ENCODE measurements around the gene ZEB2.

Gene ZEB2

GRCh38 chr2:144512891-144513351, 7.0 kb downstream of the ZEB2 start:
- DNase-seq (ENCODE audit: low spot score): no peak

GRCh38 chr2:144512470-144512869, 7.4 kb downstream of the ZEB2 start:
- DNase-seq (ENCODE audit: low spot score): no peak

GRCh38 chr2:144511937-144512336, 8.0 kb downstream of the ZEB2 start:
- no peak for DNase-seq (ENCODE audit: low spot score)

GRCh38 chr2:144511226-144511810, 8.6 kb downstream of the ZEB2 start:
- no peak for DNase-seq (ENCODE audit: low spot score)

GRCh38 chr2:144510294-144510991, 9.5 kb downstream of the ZEB2 start:
- DNase-seq (ENCODE audit: low spot score): peak; percentile 43

- no peak for DNase-seq (ENCODE audit: low spot score)
These were observed 10.1 kb downstream of the ZEB2 start for GRCh38 chr2:144509879-144510221.

GRCh38 chr2:144509001-144509878, 10.7 kb downstream of the ZEB2 start:
- no peak for DNase-seq (ENCODE audit: low spot score)

- DNase-seq (ENCODE audit: low spot score): no peak
These were observed 11.6 kb downstream of the ZEB2 start for GRCh38 chr2:144508172-144508851.

GRCh38 chr2:144507441-144508171, 12.3 kb downstream of the ZEB2 start:
- DNase-seq (ENCODE audit: low spot score): no peak

GRCh38 chr2:144505245-144505831, 14.6 kb downstream of the ZEB2 start:
- no peak for DNase-seq (ENCODE audit: low spot score)

GRCh38 chr2:144504218-144504641, 15.7 kb downstream of the ZEB2 start:
- peak; percentile 52 for DNase-seq (ENCODE audit: low spot score)

GRCh38 chr2:144503242-144503641, 16.7 kb downstream of the ZEB2 start:
- no peak for DNase-seq (ENCODE audit: low spot score)

GRCh38 chr2:144502369-144502768, 17.6 kb downstream of the ZEB2 start:
- no peak for DNase-seq (ENCODE audit: low spot score)

- no peak for DNase-seq (ENCODE audit: low spot score)
These were observed 18.3 kb downstream of the ZEB2 start for GRCh38 chr2:144501627-144502026.

- no peak for DNase-seq (ENCODE audit: low spot score)
These were observed 18.8 kb downstream of the ZEB2 start for GRCh38 chr2:144501118-144501517.

- no peak for DNase-seq (ENCODE audit: low spot score)
These were observed 19.4 kb downstream of the ZEB2 start for GRCh38 chr2:144500563-144500962.

- DNase-seq (ENCODE audit: low spot score): no peak
These were observed 21.6 kb downstream of the ZEB2 start for GRCh38 chr2:144498277-144498676.

- no peak for DNase-seq (ENCODE audit: low spot score)
These were observed 22.8 kb downstream of the ZEB2 start for GRCh38 chr2:144496977-144497598.

- DNase-seq (ENCODE audit: low spot score): no peak
These were observed 23.6 kb downstream of the ZEB2 start for GRCh38 chr2:144496092-144496976.

Measured in iPS-NIHi11 (cell line).